ENCODE data around the gene C16orf74.

The C16orf74 gene

GRCh38 chr16:85774136-85774535 is 23.2 kb upstream of the C16orf74 start:
- DNase-seq (ENCODE audit: low spot score), result no peak

- DNase-seq (ENCODE audit: low spot score), result no peak
Observed at GRCh38 chr16:85773044-85773443, 22.1 kb upstream of the C16orf74 start.

- no peak for DNase-seq (ENCODE audit: low spot score)
Observed at GRCh38 chr16:85770741-85771140, 19.8 kb upstream of the C16orf74 start.

- DNase-seq (ENCODE audit: low spot score), result no peak
Observed at GRCh38 chr16:85768199-85768598, 17.3 kb upstream of the C16orf74 start.

- no peak for DNase-seq (ENCODE audit: low spot score)
Observed at GRCh38 chr16:85767531-85767930, 16.6 kb upstream of the C16orf74 start.

- no peak for DNase-seq (ENCODE audit: low spot score)
Observed at GRCh38 chr16:85765767-85766166, 14.9 kb upstream of the C16orf74 start.

GRCh38 chr16:85765211-85765610 is 14.3 kb upstream of the C16orf74 start:
- no peak for DNase-seq (ENCODE audit: low spot score)

GRCh38 chr16:85763616-85764015 is 12.7 kb upstream of the C16orf74 start:
- no peak for DNase-seq (ENCODE audit: low spot score)

GRCh38 chr16:85762970-85763369 is 12.1 kb upstream of the C16orf74 start:
- DNase-seq (ENCODE audit: low spot score), result no peak

GRCh38 chr16:85761861-85762260 is 11.0 kb upstream of the C16orf74 start:
- no peak for DNase-seq (ENCODE audit: low spot score)

- DNase-seq (ENCODE audit: low spot score), result no peak
Observed at GRCh38 chr16:85759631-85760419, 8.9 kb upstream of the C16orf74 start.

- DNase-seq (ENCODE audit: low spot score), result no peak
Observed at GRCh38 chr16:85759136-85759535, 8.2 kb upstream of the C16orf74 start.

GRCh38 chr16:85757341-85757822 is 6.5 kb upstream of the C16orf74 start:
- no peak for DNase-seq (ENCODE audit: low spot score)

- no peak for DNase-seq (ENCODE audit: low spot score)
Observed at GRCh38 chr16:85755929-85756768, 5.3 kb upstream of the C16orf74 start.

GRCh38 chr16:85754413-85754812 is 3.5 kb upstream of the C16orf74 start:
- DNase-seq (ENCODE audit: low spot score), result no peak

GRCh38 chr16:85753976-85754375 is 3.1 kb upstream of the C16orf74 start:
- DNase-seq (ENCODE audit: low spot score), result no peak

- DNase-seq (ENCODE audit: low spot score), result no peak
Observed at GRCh38 chr16:85753559-85753958, 2.7 kb upstream of the C16orf74 start.

- DNase-seq (ENCODE audit: low spot score), result no peak
Observed at GRCh38 chr16:85752511-85753420, 1.9 kb upstream of the C16orf74 start.

- no peak for DNase-seq (ENCODE audit: low spot score)
Observed at GRCh38 chr16:85751698-85752501, 1.0 kb upstream of the C16orf74 start.

GRCh38 chr16:85750146-85750826 is 610 bp downstream of the C16orf74 start:
- no peak for DNase-seq (ENCODE audit: low spot score)

- DNase-seq (ENCODE audit: low spot score), result no peak
Observed at GRCh38 chr16:85749771-85750145, 1.1 kb downstream of the C16orf74 start.

All from CD4-positive, alpha-beta T cell treated with Interleukin-6 at 100 ng/mL for 8 hours (primary cell).